Gastrocnemius medialis (tissue), 4 donors: ENCODE data around the gene TMEM125. TPM values are rescaled to one million over a fixed set of nuclear protein-coding genes. Genes with fewer than 3 reads are reported as not detected.

Experiments used
- ATAC-seq, 2 donors: fragments of 150-250 bp; one replicate each; pipeline ENCODE4 v1.9.1; 2016
- DNase-seq, 2 donors: peaks; one replicate each; pipeline ENCODE4 v3.0.0-alpha.2; 2019
- H3K27ac ChIP-seq, 4 donors: fragments of 200-600 bp; sonication (generic); 1 replicate in 1 of 4; 2 replicates in 3 of 4; pipeline ENCODE4 v1.5.1; 2016 to 2018; ENCODE audit warnings: mild to moderate bottlenecking in 2 of 4, moderate library complexity in 1 of 4
- H3K27me3 ChIP-seq, 3 donors: fragments of 200-600 bp; sonication (generic) in 2 of 3; 1 replicate in 1 of 3; 2 replicates in 2 of 3; pipeline versions ENCODE4 v1.5.1 to v1.6.0; 2016 to 2019; ENCODE audit warnings: mild to moderate bottlenecking in 1 of 3, moderate library complexity in 1 of 3
- H3K36me3 ChIP-seq, 2 donors: fragments of 200-600 bp; sonication (generic) in 1 of 2; one replicate each; pipeline ENCODE4 v1.5.1; 2017 to 2018
- H3K4me1 ChIP-seq, 2 donors: fragments of 200-600 bp; sonication (generic) in 1 of 2; one replicate each; pipeline ENCODE4 v1.5.1; 2016 to 2017; ENCODE audit warnings: mild to moderate bottlenecking in 2 of 2
- H3K4me3 ChIP-seq, 4 donors: fragments of 200-600 bp; sonication (generic) in 3 of 4; 1 replicate in 1 of 4; 2 replicates in 3 of 4; pipeline ENCODE4 v1.5.1; 2016 to 2019; ENCODE audit warnings: mild to moderate bottlenecking in 2 of 4
- H3K9me3 ChIP-seq, 3 donors: fragments of 200-600 bp; sonication (generic) in 2 of 3; 1 replicate in 1 of 3; 2 replicates in 2 of 3; pipeline ENCODE4 v1.5.1; 2016 to 2019
- POLR2A ChIP-seq, 2 donors: fragments of 450-650 bp; IDR thresholded peaks; one replicate each; pipeline ENCODE4 v1.6.1; 2017; ENCODE audit warnings: antibody characterized with exemption in 2 of 2, mild to moderate bottlenecking in 2 of 2, moderate library complexity in 2 of 2
- in situ Hi-C, 4 donors: fragments of 200-750 bp; cut with MboI; loops; one replicate each; pipeline versions ENCODE4 v1.15.0 to v1.8.0; 2017; ENCODE audit warnings: low sequenced_read_pairs in 4 of 4
- intact Hi-C: fragments of 100-400 bp; cut with DNase I; formaldehyde crosslinking; loops from one replicate; pipeline ENCODE4 v1.15.1; 2023; ENCODE audit warnings: low total_unique reads
- total RNA-seq, 4 donors: library from RNA; depleted of rRNA; stranded (reverse); fragments of >200 nt; gene quantifications; one replicate each; pipeline versions ENCODE4 v1.1.0 to v1.2.3, GENCODE V29; 2016
- TF ChIP-seq, protein P1 (sequence below), 5 experiments: fragments of 450-650 bp in 3 of 5; fragments of 200-600 bp in 2 of 5; sonication (generic) in 2 of 5; IDR thresholded peaks in 4 of 5; conservative IDR thresholded peaks in 1 of 5; 1 replicate in 4 of 5; 2 replicates in 1 of 5; pipeline ENCODE4 v1.5.1; 2016 to 2019; ENCODE audit warnings: antibody characterized with exemption in 5 of 5, mild to moderate bottlenecking in 3 of 5, moderate library complexity in 3 of 5

The TMEM125 gene
- total RNA-seq, 4 donors from 2014 or later = not detected

- in situ Hi-C loops (no loop called here), intact Hi-C loops (no loop called here)
- Histone ChIP-seq H3K27ac (no peak overlapping the region), H3K36me3 (no peaks in the 10 kb centered on the region), H3K4me3 (no peak overlapping the region), H3K27me3 (no peaks in the 10 kb centered on the region), H3K9me3 (no peaks in the 10 kb centered on the region), H3K4me1 (no peaks in the 10 kb centered on the region)
- DNase-seq (no peak), ATAC-seq (no peak)
- no peak for TF ChIP-seq POLR2A (IDR thresholded peaks at IDR 0.05)
- TF ChIP-seq, protein P1, sequence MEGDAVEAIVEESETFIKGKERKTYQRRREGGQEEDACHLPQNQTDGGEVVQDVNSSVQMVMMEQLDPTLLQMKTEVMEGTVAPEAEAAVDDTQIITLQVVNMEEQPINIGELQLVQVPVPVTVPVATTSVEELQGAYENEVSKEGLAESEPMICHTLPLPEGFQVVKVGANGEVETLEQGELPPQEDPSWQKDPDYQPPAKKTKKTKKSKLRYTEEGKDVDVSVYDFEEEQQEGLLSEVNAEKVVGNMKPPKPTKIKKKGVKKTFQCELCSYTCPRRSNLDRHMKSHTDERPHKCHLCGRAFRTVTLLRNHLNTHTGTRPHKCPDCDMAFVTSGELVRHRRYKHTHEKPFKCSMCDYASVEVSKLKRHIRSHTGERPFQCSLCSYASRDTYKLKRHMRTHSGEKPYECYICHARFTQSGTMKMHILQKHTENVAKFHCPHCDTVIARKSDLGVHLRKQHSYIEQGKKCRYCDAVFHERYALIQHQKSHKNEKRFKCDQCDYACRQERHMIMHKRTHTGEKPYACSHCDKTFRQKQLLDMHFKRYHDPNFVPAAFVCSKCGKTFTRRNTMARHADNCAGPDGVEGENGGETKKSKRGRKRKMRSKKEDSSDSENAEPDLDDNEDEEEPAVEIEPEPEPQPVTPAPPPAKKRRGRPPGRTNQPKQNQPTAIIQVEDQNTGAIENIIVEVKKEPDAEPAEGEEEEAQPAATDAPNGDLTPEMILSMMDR (IDR thresholded peaks at IDR 0.05 in 4 of 5, conservative IDR thresholded peaks at IDR 0.05 in 1 of 5) = no peak
These were observed 50.0 kb downstream of the TMEM125 start for GRCh38 chr1:43319766-43320165.

DNA sequence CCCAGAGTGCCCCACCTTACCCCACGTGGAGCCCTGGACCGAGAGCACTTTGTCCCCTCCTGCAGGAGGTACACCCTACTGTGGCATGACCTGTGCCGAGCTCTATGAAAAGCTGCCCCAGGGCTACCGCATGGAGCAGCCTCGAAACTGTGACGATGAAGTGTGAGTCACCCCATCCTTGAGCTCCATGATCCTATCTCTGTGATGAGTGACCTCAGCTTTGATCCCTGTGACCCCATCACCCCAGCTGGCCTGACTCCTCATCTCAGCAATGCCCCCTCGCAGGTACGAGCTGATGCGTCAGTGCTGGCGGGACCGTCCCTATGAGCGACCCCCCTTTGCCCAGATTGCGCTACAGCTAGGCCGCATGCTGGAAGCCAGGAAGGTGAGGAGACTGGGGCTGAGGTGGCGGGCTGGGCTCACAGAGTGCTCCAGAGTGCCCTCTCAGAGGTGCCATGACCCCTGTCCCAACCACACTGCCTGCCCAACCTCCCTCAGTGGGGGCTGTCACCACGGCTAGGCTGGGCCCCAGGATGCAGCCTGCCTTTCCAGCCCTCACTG, 51.6 kb downstream of the TMEM125 start:
- ATAC-seq (no peak), DNase-seq (no peak)
- no peaks in the 10 kb centered on the region for H3K9me3 ChIP-seq
- H3K27ac ChIP-seq = no peak overlapping the region
- H3K4me1 ChIP-seq = no peaks in the 10 kb centered on the region
- TF ChIP-seq POLR2A (IDR thresholded peaks at IDR 0.05) = no peak
- TF ChIP-seq, protein P1 (IDR thresholded peaks at IDR 0.05 in 4 of 5, conservative IDR thresholded peaks at IDR 0.05 in 1 of 5) = no peak
- in situ Hi-C loops (no loop called here), intact Hi-C loops (no loop called here)
- no peaks in the 10 kb centered on the region for H3K36me3 ChIP-seq
- H3K27me3 ChIP-seq = no peaks in the 10 kb centered on the region
- H3K4me3 ChIP-seq = no peak overlapping the region

GRCh38 chr1:43322506-43322905, 52.7 kb downstream of the TMEM125 start:
- TF ChIP-seq, protein P1 (IDR thresholded peaks at IDR 0.05 in 4 of 5, conservative IDR thresholded peaks at IDR 0.05 in 1 of 5) = no peak
- no peak for TF ChIP-seq POLR2A (IDR thresholded peaks at IDR 0.05)
- in situ Hi-C loops = no loop called here

More at GRCh38 chr1:43322506-43322905, 52.7 kb downstream of the TMEM125 start:
- no peaks in the 10 kb centered on the region for H3K4me1 ChIP-seq
- DNase-seq (no peak), ATAC-seq (no peak)
- H3K27ac ChIP-seq = no peak overlapping the region
- intact Hi-C loops = no loop called here
- H3K36me3 ChIP-seq = no peaks in the 10 kb centered on the region
- no peaks in the 10 kb centered on the region for H3K9me3 ChIP-seq
- H3K4me3 ChIP-seq = no peak overlapping the region
- no peaks in the 10 kb centered on the region for H3K27me3 ChIP-seq

Other genes with a start within 250 kb of the TMEM125 start
- 10 to 100 TPM; 41.2 to 68.4 (median 59.1) TPM for gene EBNA1BP2, start 97.7 kb upstream of the TMEM125 start, total RNA-seq
- gene CFAP57, start 97.7 kb upstream of the TMEM125 start, total RNA-seq = under 1 TPM in 2 of 4 donors, not detected in 2; 0.10 to 0.13 TPM
- under 1 TPM in 1 of 4 donors, not detected in 3; 0.27 TPM for gene C1orf210, start 15.6 kb downstream of the TMEM125 start, total RNA-seq
- 10 to 100 TPM; 15.9 to 27.9 (median 20.7) TPM for gene TIE1, start 31.0 kb downstream of the TMEM125 start, total RNA-seq
- gene MPL, start 67.8 kb downstream of the TMEM125 start, total RNA-seq = not detected
- 1 to 10 TPM in 1 of 4 donors, under 1 TPM in 3; 0.46 to 2.4 (median 0.76) TPM for gene CDC20, start 89.0 kb downstream of the TMEM125 start, total RNA-seq
- gene ELOVL1, start 98.0 kb downstream of the TMEM125 start, total RNA-seq = 10 to 100 TPM; 19.6 to 26.7 (median 21.4) TPM
- gene MED8, start 119.8 kb downstream of the TMEM125 start, total RNA-seq = 10 to 100 TPM; 14.9 to 30.8 (median 23.8) TPM
- 10 to 100 TPM; 15.9 to 20.9 (median 17.9) TPM for gene SZT2, start 119.9 kb downstream of the TMEM125 start, total RNA-seq
- gene HYI, start 183.9 kb downstream of the TMEM125 start, total RNA-seq = 10 to 100 TPM in 2 of 4 donors, 1 to 10 TPM in 2; 7.4 to 13.4 (median 10.7) TPM